ENCODE results near the gene EIPR1. TPM values are rescaled to one million over a fixed set of nuclear protein-coding genes. Genes with fewer than 3 reads are reported as not detected.

Gene EIPR1
- total and polyA plus RNA-seq, 2 donors (not counting 3 experiments of a cell fraction or from before 2014, with no cell fraction given), result 30.8 to 57.3 TPM

- DNase-seq (ENCODE audit: low read depth, low spot score) (no peak), FAIRE-seq (no peak)
- Histone ChIP-seq H3K4me1 (ENCODE audit: control insufficient read depth, extremely low read depth, insufficient read depth, low read length) (no peaks in the 10 kb centered on the region), H3K36me3 (ENCODE audit: control insufficient read depth in 2 of 2, extremely low read depth in 1 of 2, insufficient read depth in 2 of 2, low read length in 2 of 2) (peaks cover 0 to 2% of the 10 kb centered on the region in 2 experiments), H2AFZ (ENCODE audit: low read depth, low read length) (no peak overlapping the region), H4K20me1 (replicated peaks; ENCODE audit: control insufficient read depth, extremely low read depth, insufficient read depth, low read length) (no peaks in the 10 kb centered on the region), H3K79me2 (ENCODE audit: control insufficient read depth, insufficient read depth, low read length) (no peaks in the 10 kb centered on the region), H3K9me3 (replicated peaks; ENCODE audit: control insufficient read depth, insufficient read depth, low read length) (no peaks in the 10 kb centered on the region), H3K27me3 (ENCODE audit: control insufficient read depth in 2 of 2, insufficient read depth in 2 of 2, low read length in 2 of 2) (no peaks in the 10 kb centered on the region), H3K9ac (replicated peaks; ENCODE audit: extremely low read depth, insufficient read depth, low read length) (no peak overlapping the region), H3K4me3 (replicated peaks in 1 of 3; ENCODE audit: insufficient read depth in 1 of 3, low read depth in 1 of 3, low read length in 3 of 3) (no peak overlapping the region), H3K9me1 (replicated peaks; ENCODE audit: control insufficient read depth, extremely low read depth, insufficient read depth, low read length) (no peaks in the 10 kb centered on the region), H3K27ac (ENCODE audit: insufficient read depth, low read depth, low read length) (no peak overlapping the region), H3K4me2 (ENCODE audit: insufficient read depth, low read length) (no peak overlapping the region)
- BruUV-seq (replicated peaks), result no TSS peak
- ChIA-PET CTCF (no interaction called here), POLR2A (no interaction called here)
- intact Hi-C loops (cut with micrococcal nuclease), result no loop called here
- dilution Hi-C loops (cut with MboI; ENCODE audit: extremely low pct_ligation_motif_present, low sequenced_read_pairs), result no loop called here
- TF ChIP-seq MAX (IDR thresholded peaks at IDR 0.05; ENCODE audit: insufficient read depth, insufficient read length) (no peak), POLR2AphosphoS5 (IDR thresholded peaks at IDR 0.05; ENCODE audit: insufficient read depth, low read depth, low read length) (no peak), MYC (IDR thresholded peaks at IDR 0.05; ENCODE audit: low read depth, low read length) (no peak), EZH2 (IDR thresholded peaks at IDR 0.05; ENCODE audit: borderline replicate concordance, low read depth, low read length, severe bottlenecking) (no peak), POLR2A (IDR thresholded peaks at IDR 0.05; ENCODE audit: low read depth, low read length) (no peak), FOS (IDR thresholded peaks at IDR 0.05; ENCODE audit: borderline replicate concordance, insufficient read depth, low read length) (no peak), GATA2 (IDR thresholded peaks at IDR 0.05; ENCODE audit: insufficient read depth, insufficient read length, low read depth, low read length) (no peak)
Observed at GRCh38 chr2:3197308-3197707, 180.3 kb downstream of the EIPR1 start.

GRCh38 chr2:3196716-3197115, 180.9 kb downstream of the EIPR1 start:
- Histone ChIP-seq H2AFZ (ENCODE audit: low read depth, low read length) (no peak overlapping the region), H3K4me2 (ENCODE audit: insufficient read depth, low read length) (no peak overlapping the region), H3K36me3 (ENCODE audit: control insufficient read depth in 2 of 2, extremely low read depth in 1 of 2, insufficient read depth in 2 of 2, low read length in 2 of 2) (peaks cover 0 to 2% of the 10 kb centered on the region in 2 experiments), H3K27me3 (ENCODE audit: control insufficient read depth in 2 of 2, insufficient read depth in 2 of 2, low read length in 2 of 2) (no peaks in the 10 kb centered on the region), H3K4me3 (replicated peaks in 1 of 3; ENCODE audit: insufficient read depth in 1 of 3, low read depth in 1 of 3, low read length in 3 of 3) (no peak overlapping the region), H3K9me3 (replicated peaks; ENCODE audit: control insufficient read depth, insufficient read depth, low read length) (no peaks in the 10 kb centered on the region), H3K79me2 (ENCODE audit: control insufficient read depth, insufficient read depth, low read length) (no peaks in the 10 kb centered on the region), H3K9ac (replicated peaks; ENCODE audit: extremely low read depth, insufficient read depth, low read length) (no peak overlapping the region), H3K4me1 (ENCODE audit: control insufficient read depth, extremely low read depth, insufficient read depth, low read length) (no peaks in the 10 kb centered on the region), H3K27ac (ENCODE audit: insufficient read depth, low read depth, low read length) (no peak overlapping the region), H4K20me1 (replicated peaks; ENCODE audit: control insufficient read depth, extremely low read depth, insufficient read depth, low read length) (no peaks in the 10 kb centered on the region), H3K9me1 (replicated peaks; ENCODE audit: control insufficient read depth, extremely low read depth, insufficient read depth, low read length) (no peaks in the 10 kb centered on the region)
- no TSS peak for BruUV-seq (replicated peaks)
- POLR2A ChIA-PET, result no interaction called here
- FAIRE-seq (no peak), DNase-seq (ENCODE audit: low read depth, low spot score) (no peak)
- intact Hi-C loops (cut with micrococcal nuclease), result no loop called here
- CTCF ChIA-PET, result interaction anchor here (1.0 kb wide), 1 partner anchor 10 kb away, joined by 3 read pairs; no protein-coding TSS in a partner anchor
- TF ChIP-seq EZH2 (IDR thresholded peaks at IDR 0.05; ENCODE audit: borderline replicate concordance, low read depth, low read length, severe bottlenecking) (no peak), GATA2 (IDR thresholded peaks at IDR 0.05; ENCODE audit: insufficient read depth, insufficient read length, low read depth, low read length) (no peak), POLR2A (IDR thresholded peaks at IDR 0.05; ENCODE audit: low read depth, low read length) (no peak), MAX (IDR thresholded peaks at IDR 0.05; ENCODE audit: insufficient read depth, insufficient read length) (no peak)
- dilution Hi-C loops (cut with MboI; ENCODE audit: extremely low pct_ligation_motif_present, low sequenced_read_pairs), result no loop called here
